HG03097 (cell line): Measurements from ENCODE around the gene ZNF883.
A peak's percentile ranks its signal among the peaks of the same experiment; 100 is the strongest.
"Not testable (repeated sequence)": the region's sequence is repeated elsewhere in the genome, so short reads cannot be mapped to it uniquely, and the experiment has no call there.

ENCODE experiments used
- ATAC-seq: cut with Tn5 transposase; IDR thresholded peaks from one replicate; pipeline ENCODE4 v1.9.1; 2021; ENCODE audit not compliant: unreplicated experiment, low FRiP score

Gene ZNF883

DNA sequence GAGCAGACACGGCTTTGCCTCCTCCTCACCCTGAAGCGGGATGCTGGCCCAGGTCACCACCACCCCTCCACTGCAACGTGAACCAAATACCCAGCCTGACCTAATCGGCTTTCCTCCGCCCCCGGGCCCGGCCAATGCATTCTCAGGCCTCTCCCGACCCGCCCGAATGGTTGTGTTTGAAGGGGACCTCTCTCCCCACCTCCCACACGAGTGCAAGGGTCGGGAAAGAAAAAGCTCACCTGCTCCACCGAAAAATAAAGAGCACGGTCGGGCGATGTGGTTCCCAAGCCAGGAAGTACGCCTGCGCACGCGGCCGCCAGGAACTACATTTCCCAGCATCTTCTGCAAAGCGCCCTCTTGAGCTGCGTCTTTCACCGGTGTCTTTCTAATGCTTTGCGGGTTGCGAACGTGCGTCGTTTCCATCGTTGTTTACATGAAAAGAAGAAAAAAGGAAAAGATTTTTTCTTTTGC is at the start of gene ZNF883:
Gene ZNF883 (minus strand): TSS at position 282 of the 471 bp plus-strand sequence.
- no peak for ATAC-seq

- ATAC-seq: not testable (repeated sequence)
Observed at GRCh38 chr9:113061072-113061850, 49.3 kb upstream of the ZNF883 start.

DNA sequence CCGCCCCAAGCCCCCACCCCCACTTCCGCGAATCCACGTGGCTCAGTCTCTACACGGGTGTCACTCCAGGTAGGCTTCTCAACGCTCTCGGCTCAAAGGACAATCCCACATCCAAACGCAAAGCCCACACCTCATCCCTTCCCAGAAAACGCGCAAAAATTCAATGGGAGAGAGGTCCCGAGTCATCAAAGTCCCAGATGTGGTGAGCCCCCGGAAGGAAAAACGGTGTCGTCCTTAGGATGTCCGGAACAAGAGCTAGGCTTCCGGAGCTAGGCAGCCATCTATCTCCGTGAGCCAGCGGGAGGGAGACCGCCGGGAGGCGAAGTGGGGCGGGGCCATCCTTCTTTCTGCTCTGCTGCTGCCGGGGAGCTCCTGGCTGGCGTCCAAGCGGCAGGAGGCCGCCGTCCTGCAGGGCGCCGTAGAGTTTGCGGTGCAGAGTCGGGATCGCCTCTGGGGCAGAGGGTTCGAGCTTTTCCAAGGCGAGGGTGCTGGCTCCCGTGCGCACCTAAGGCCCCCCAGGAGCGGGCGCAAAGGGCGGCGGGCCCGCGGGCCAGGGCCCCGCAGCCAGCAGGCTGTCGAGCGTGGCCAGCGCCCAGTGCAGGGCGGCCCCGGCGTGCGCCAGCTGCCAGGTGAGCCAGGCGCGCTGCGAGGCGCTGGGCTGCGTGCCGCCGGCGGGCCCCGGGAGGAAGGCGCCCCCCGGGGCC is 47.7 kb upstream of the ZNF883 start:
- ATAC-seq: not testable (repeated sequence)

- ATAC-seq: no peak
Observed at GRCh38 chr9:113057193-113057592, 45.2 kb upstream of the ZNF883 start.

- peak; percentile 94 for ATAC-seq
Observed at GRCh38 chr9:113056191-113057106, 44.5 kb upstream of the ZNF883 start, which contains the start of gene ZFP37. TSS of gene ZFP37 (minus strand) at chr9:113056724. CDS start at chr9:113056688, 36 bp downstream.

GRCh38 chr9:113042884-113043657 is 31.1 kb upstream of the ZNF883 start:
- no peak for ATAC-seq

GRCh38 chr9:113026200-113026599 is 14.2 kb upstream of the ZNF883 start:
- no peak for ATAC-seq

DNA sequence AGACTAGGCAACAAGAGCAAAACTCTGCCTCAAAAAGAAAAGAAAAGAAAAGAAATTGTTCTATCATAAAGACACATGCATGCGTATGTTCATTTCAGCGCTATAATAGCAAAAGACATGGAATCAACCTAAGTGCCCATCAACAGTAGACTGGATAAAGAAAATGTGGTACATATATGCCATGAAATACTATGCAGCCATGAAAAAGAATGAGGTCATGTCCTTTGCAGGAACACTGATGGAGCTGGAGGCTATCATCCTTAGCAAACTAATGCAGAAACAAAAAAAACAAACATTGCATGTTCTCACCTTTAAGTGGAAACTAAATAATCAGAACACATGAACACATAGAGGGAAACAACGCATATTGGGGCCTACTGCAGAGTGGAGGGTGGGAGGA is 6.3 kb upstream of the ZNF883 start:
- no peak for ATAC-seq

DNA sequence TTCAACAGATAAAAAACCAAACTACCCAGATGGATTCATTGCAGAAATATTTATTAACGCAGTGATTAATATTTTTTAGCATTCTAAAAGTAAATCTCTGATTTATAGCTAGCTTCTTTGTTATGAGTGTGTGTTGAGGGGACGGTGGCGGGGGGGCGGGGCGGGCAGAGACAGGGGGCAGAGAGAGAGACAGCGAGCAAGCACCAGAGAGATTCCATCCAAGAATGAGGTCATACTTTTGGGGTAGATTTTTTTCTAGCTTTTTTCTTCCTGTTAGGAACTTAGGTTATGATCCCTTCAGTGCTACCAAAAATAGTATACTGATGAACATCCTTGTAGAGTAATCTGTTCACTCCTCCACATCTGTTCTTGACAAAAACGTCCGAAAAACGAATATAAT is 500 bp upstream of the ZNF883 start:
- no peak for ATAC-seq

- no peak for ATAC-seq
Observed at GRCh38 chr9:113005777-113006176, 6.2 kb downstream of the ZNF883 start.

GRCh38 chr9:112997236-112997941 is 14.6 kb downstream of the ZNF883 start:
- ATAC-seq: no peak

- ATAC-seq: no peak
Observed at GRCh38 chr9:112971415-112971814, 40.6 kb downstream of the ZNF883 start.

DNA sequence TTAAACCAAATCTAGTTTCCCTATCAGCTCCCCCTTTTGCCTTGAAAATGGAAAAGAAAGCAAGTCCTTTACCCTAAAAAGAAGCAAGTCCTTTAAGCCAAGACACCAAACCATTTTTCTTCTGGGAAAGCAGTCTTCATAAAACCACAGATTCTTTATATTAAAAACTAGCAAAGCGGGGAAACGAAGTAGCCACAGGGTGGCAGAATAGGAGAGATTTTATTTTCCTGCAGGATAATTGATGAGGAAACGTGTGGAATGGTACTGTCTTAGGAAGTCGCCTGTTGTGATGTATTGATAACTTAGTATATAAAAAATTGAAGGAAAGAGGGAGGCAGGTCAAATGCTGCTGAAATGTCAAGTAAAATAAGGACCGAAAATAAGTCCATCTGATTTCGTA is 41.1 kb downstream of the ZNF883 start:
- no peak for ATAC-seq

GRCh38 chr9:112969730-112970129 is 42.3 kb downstream of the ZNF883 start:
- no peak for ATAC-seq

- ATAC-seq: no peak
Observed at GRCh38 chr9:112955550-112955949, 56.4 kb downstream of the ZNF883 start.

DNA sequence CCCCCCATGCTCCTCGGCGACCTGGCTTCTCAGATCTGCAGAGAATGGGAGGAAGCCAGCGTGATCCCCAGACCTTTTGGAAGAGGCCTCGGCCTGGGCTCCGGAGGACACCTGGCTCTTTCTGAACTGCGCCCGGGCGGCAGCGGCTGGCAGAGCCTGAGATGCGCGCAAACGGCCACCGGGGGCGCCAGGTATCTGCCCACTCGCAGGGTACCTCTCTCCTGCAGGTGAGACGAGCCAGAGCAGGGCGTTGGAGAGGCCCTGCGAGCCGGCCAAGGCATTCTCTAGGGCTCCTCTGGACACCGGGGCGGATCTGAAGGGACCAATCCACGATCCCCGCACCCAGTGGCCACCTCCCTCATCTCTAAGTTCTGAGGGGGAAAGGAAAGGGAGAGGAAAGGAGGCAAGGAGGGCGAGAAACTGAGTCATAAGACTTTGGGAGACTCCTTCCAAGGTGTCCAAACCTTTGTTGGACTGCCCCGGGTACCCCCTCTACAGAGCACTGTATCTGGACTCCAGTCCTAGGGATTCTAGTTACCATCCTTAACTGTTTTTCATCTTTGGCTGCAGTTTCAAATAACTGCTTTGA is 66.3 kb downstream of the ZNF883 start:
- no peak for ATAC-seq

DNA sequence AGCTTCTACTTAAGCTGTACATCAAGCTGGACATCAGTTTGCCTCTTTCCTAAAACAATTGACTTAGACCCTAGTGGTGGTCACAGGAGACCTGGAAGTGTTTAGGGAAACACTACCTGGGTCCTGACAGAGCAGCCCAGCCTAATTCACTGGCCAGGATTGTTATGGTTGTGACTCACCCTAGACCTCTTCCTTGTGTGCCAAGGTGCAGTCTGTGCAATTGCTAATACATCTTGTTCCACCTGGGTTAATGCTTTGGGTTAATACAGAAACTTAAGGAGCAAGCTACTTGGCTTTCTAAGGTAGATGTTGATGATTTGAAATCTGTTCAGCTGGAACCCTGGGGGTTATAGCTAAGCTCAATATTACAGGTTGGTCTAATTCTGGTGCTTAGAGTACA is 72.6 kb downstream of the ZNF883 start:
- no peak for ATAC-seq

- no peak for ATAC-seq
Observed at GRCh38 chr9:112933696-112934095, 78.3 kb downstream of the ZNF883 start.

DNA sequence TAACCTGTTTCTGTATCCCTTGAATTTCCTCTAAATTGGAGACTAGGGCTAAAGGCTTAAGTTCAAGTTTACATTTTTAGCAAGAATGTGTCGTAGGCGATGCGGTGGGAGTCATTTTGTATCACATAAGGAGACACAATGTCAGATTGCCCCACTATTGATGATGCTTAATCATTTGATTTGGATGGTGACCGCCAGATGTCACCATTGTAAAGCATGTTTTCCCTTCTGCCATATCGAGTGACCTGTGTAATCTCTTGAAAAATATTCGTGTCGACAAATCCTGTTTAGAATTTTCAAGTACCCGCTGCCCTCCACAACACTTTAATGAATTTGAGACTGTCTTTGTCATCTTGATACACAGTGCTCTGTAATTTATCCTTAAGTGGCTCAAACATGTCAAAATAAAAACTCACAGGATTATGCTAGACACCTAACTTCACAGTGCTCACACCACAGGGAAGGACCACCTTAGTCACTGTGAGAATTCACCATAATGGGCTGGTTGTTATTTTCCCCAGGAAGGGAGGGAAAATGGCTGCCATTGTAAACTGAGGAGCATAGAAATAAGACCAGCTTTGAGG is 86.8 kb downstream of the ZNF883 start:
- ATAC-seq: no peak
